GM06990 (cell line): ENCODE measurements around the gene GAREM2.
A peak's percentile ranks its signal among the peaks of the same experiment; 100 is the strongest.

Experiments
- DNase-seq: peaks from one replicate; pipeline ENCODE4 v3.0.0-alpha.2; 2011; ENCODE audit not compliant: insufficient read length; ENCODE audit errors: extremely low read depth
- H3K27me3 ChIP-seq: replicated peaks from 2 replicates; pipeline ENCODE4 v1.6.0; 2011; ENCODE audit warnings: low read length; ENCODE audit not compliant: control insufficient read depth, insufficient read depth
- H3K36me3 ChIP-seq: 2 replicates; pipeline ENCODE4 v1.5.1; 2011; ENCODE audit warnings: low read length; ENCODE audit not compliant: control insufficient read depth, insufficient read depth
- H3K4me3 ChIP-seq: replicated peaks from 2 replicates; pipeline ENCODE4 v1.5.1; 2011; ENCODE audit warnings: low read depth, mild to moderate bottlenecking, control low read depth, low read length
- CTCF ChIP-seq: IDR thresholded peaks from 2 replicates; pipeline ENCODE4 v1.5.1; 2011; ENCODE audit warnings: low read length, control low read depth, mild to moderate bottlenecking, inconsistent platforms; ENCODE audit not compliant: insufficient read depth, poor library complexity, severe bottlenecking

GAREM2 gene

GRCh38 chr2:26172871-26173775 is at the start of gene GAREM2:
Gene GAREM2 (plus strand): TSS chr2:26173088. CDS start chr2:26173221, 133 bp downstream.
- Histone ChIP-seq H3K4me3 (peak within 1 kb of the TSS; percentile 27), H3K36me3 (no peaks in the 10 kb centered on the region), H3K27me3 (no peaks in the 10 kb centered on the region; the same call in 1 of the 2 replicates)
- DNase-seq, result no peak
- no peak for TF ChIP-seq CTCF

DNA sequence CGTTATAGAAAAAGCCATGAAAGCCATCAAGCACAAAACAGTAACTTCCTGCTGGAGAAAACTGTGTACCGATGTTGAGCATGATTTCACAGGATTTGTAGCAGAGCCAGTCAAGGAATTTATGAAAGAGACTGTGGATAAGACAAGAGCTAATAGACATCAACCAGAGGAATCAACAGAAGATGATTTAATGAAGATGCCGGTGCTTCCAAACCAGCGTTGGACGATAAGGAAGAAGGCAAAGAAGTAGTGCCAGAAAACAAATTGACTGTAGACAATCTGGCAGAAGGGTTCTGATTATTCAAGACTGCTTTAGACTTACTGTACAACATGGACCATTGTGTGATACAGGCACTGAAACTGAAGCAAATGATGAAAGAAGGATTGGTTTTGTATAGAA is 49.5 kb upstream of the GAREM2 start:
- Histone ChIP-seq H3K4me3 (no peak overlapping the region), H3K27me3 (no peaks in the 10 kb centered on the region), H3K36me3 (peaks cover 2% of the 10 kb centered on the region; the same call in 1 of the 2 replicates)
- DNase-seq, result no peak
- TF ChIP-seq CTCF, result no peak

DNA sequence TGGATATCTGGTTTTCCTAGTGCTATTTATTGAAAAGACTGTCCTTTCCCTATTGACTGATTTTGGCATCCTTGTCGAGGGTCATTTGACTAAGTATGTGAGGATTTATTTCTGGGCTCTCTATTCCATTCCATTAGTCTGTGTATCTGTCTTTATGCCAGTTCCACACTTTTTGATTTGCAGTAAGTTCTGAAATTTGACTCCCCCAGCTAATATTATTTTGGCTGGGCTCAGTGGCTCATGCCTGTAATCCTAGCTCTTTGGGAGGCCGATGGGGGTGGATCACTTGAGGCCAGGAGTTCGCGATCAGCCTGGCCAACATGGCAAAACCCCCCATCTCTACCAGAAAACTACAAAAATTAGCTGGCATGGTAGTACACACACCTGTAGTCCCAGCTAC is 46.8 kb upstream of the GAREM2 start:
- Histone ChIP-seq H3K27me3 (no peaks in the 10 kb centered on the region), H3K4me3 (no peak overlapping the region), H3K36me3 (peaks cover 2% of the 10 kb centered on the region; the same call in 1 of the 2 replicates)
- no peak for DNase-seq
- no peak for TF ChIP-seq CTCF

- no peaks in the 10 kb centered on the region for H3K27me3 ChIP-seq
- peaks cover 2% of the 10 kb centered on the region; the same call in 1 of the 2 replicates for H3K36me3 ChIP-seq
- no peak overlapping the region for H3K4me3 ChIP-seq
- TF ChIP-seq CTCF, result no peak
- DNase-seq, result no peak
These were observed 44.7 kb upstream of the GAREM2 start for GRCh38 chr2:26128176-26128575.

GRCh38 chr2:26130763-26131162 is 42.1 kb upstream of the GAREM2 start:
- peaks cover 5% of the 10 kb centered on the region for H3K36me3 ChIP-seq
- H3K4me3 ChIP-seq, result no peak overlapping the region
- no peaks in the 10 kb centered on the region for H3K27me3 ChIP-seq
- DNase-seq, result no peak
- TF ChIP-seq CTCF, result no peak
